ENCODE measurements around the gene DVL1. TPM values are rescaled to one million over a fixed set of nuclear protein-coding genes. Genes with fewer than 3 reads are reported as not detected.
"Not testable (repeated sequence)": the region's sequence is repeated elsewhere in the genome, so short reads cannot be mapped to it uniquely, and the experiment has no call there.

The DVL1 gene
- polyA plus RNA-seq, 3 donors, result 39.7 to 47.5 (median 45.8) TPM

- DNase-seq, result no peak
Measured at GRCh38 chr1:1329304-1330210, 19.7 kb downstream of the DVL1 start.

- DNase-seq, result no peak
Measured at GRCh38 chr1:1328254-1328653, 21.0 kb downstream of the DVL1 start.

- DNase-seq, result no peak
Measured at GRCh38 chr1:1327291-1327690, 21.9 kb downstream of the DVL1 start.

- DNase-seq, result no peak
Measured at GRCh38 chr1:1326075-1326605, 23.1 kb downstream of the DVL1 start.

GRCh38 chr1:1325288-1326074, 23.7 kb downstream of the DVL1 start:
- no peak for DNase-seq

GRCh38 chr1:1324524-1325287, 24.5 kb downstream of the DVL1 start, which contains the start of the genes CPTP and INTS11:
Gene CPTP (plus strand): TSS chr1:1324802. CDS start chr1:1326911, 2,109 bp downstream.
Gene INTS11 (minus strand): TSS chr1:1324660. CDS start chr1:1324608, 52 bp downstream.
- peak; percentile 92 for DNase-seq

- DNase-seq, result no peak
Measured at GRCh38 chr1:1324084-1324523, 25.1 kb downstream of the DVL1 start.

- DNase-seq, result no peak
Measured at GRCh38 chr1:1322952-1323351, 26.3 kb downstream of the DVL1 start.

- no peak for DNase-seq
Measured at GRCh38 chr1:1322418-1322817, 26.8 kb downstream of the DVL1 start.

- DNase-seq, result no peak
Measured at GRCh38 chr1:1321477-1321876, 27.7 kb downstream of the DVL1 start.

- DNase-seq, result no peak
Measured at GRCh38 chr1:1320666-1321448, 28.4 kb downstream of the DVL1 start.

GRCh38 chr1:1319646-1319941, 29.6 kb downstream of the DVL1 start:
- DNase-seq, result no peak

GRCh38 chr1:1318777-1319645, 30.2 kb downstream of the DVL1 start:
- no peak for DNase-seq

GRCh38 chr1:1318131-1318652, 31.0 kb downstream of the DVL1 start:
- DNase-seq, result no peak

GRCh38 chr1:1317420-1317819, 31.8 kb downstream of the DVL1 start:
- no peak for DNase-seq

- not testable (repeated sequence) for DNase-seq
Measured at GRCh38 chr1:1316199-1316598, 33.0 kb downstream of the DVL1 start.

GRCh38 chr1:1315435-1315954, 33.7 kb downstream of the DVL1 start:
- no peak for DNase-seq

- no peak for DNase-seq
Measured at GRCh38 chr1:1314678-1315335, 34.4 kb downstream of the DVL1 start.

GRCh38 chr1:1314237-1314586, 35.0 kb downstream of the DVL1 start:
- no peak for DNase-seq

Data from renal pelvis (tissue), 4 donors.